Suprapubic skin (tissue), 4 donors: ENCODE measurements around the gene MUC5AC. TPM values are rescaled to one million over a fixed set of nuclear protein-coding genes. Genes with fewer than 3 reads are reported as not detected.
"Not testable (repeated sequence)": the region's sequence is repeated elsewhere in the genome, so short reads cannot be mapped to it uniquely, and the experiment has no call there.

Source experiments
- DNase-seq, 2 donors: peaks; one replicate each; pipeline ENCODE4 v3.0.0-alpha.2; 2019; ENCODE audit warnings: low spot score in 2 of 2
- H3K27ac ChIP-seq: fragments of 200-600 bp; sonication (generic); one replicate; pipeline ENCODE4 v1.5.1; 2019
- H3K27me3 ChIP-seq: fragments of 200-600 bp; sonication (generic); one replicate; pipeline ENCODE4 v1.5.1; 2019
- H3K36me3 ChIP-seq: fragments of 200-600 bp; sonication (generic); one replicate; pipeline ENCODE4 v1.5.1; 2019
- H3K4me1 ChIP-seq: fragments of 200-600 bp; sonication (generic); one replicate; pipeline ENCODE4 v1.5.1; 2019
- H3K4me3 ChIP-seq: fragments of 200-600 bp; sonication (generic); one replicate; pipeline ENCODE4 v1.5.1; 2019; ENCODE audit warnings: mild to moderate bottlenecking
- H3K9me3 ChIP-seq: fragments of 200-600 bp; sonication (generic); one replicate; pipeline ENCODE4 v1.5.1; 2019
- EP300 ChIP-seq: sonication (generic); formaldehyde crosslinking; IDR thresholded peaks from one replicate; pipeline ENCODE4 v1.6.1; 2017; ENCODE audit warnings: antibody characterized with exemption
- POLR2A ChIP-seq, 2 donors: fragments of 450-650 bp; IDR thresholded peaks; one replicate each; pipeline ENCODE4 v1.6.1; 2017; ENCODE audit warnings: antibody characterized with exemption in 2 of 2, mild to moderate bottlenecking in 2 of 2, moderate library complexity in 2 of 2
- POLR2AphosphoS5 ChIP-seq, 3 donors: sonication (generic); formaldehyde crosslinking; IDR thresholded peaks; one replicate each; pipeline ENCODE4 v1.6.1; 2017; ENCODE audit warnings: antibody characterized with exemption in 3 of 3
- WGBS: methylation state at CpG from one replicate; pipeline ENCODE4 v1.1.5; 2018; 5-methylcytosine and 5-hydroxymethylcytosine counted together
- total RNA-seq, 4 donors: library from RNA; depleted of rRNA; stranded (reverse); fragments of >200 nt; gene quantifications; one replicate each; pipeline ENCODE4 v1.1.0, GENCODE V29; 2016
- TF ChIP-seq, protein P1 (sequence below), 2 donors: fragments of 200-600 bp in 1 of 2; fragments of 450-650 bp in 1 of 2; sonication (generic) in 1 of 2; IDR thresholded peaks; one replicate each; pipeline ENCODE4 v1.5.1; 2016 to 2019; ENCODE audit warnings: antibody characterized with exemption in 2 of 2, mild to moderate bottlenecking in 1 of 2, moderate library complexity in 1 of 2

The MUC5AC gene
- total RNA-seq, 4 donors from 2014 or later, result not detected

- Histone ChIP-seq H3K4me1 (no peaks in the 10 kb centered on the region), H3K36me3 (no peaks in the 10 kb centered on the region), H3K27ac (no peak overlapping the region), H3K9me3 (no peaks in the 10 kb centered on the region), H3K4me3 (no peak overlapping the region), H3K27me3 (peaks cover 6% of the 10 kb centered on the region)
- TF ChIP-seq POLR2A (IDR thresholded peaks at IDR 0.05) (no peak), POLR2AphosphoS5 (IDR thresholded peaks at IDR 0.05) (no peak), EP300 (no peak)
- TF ChIP-seq, protein P1, sequence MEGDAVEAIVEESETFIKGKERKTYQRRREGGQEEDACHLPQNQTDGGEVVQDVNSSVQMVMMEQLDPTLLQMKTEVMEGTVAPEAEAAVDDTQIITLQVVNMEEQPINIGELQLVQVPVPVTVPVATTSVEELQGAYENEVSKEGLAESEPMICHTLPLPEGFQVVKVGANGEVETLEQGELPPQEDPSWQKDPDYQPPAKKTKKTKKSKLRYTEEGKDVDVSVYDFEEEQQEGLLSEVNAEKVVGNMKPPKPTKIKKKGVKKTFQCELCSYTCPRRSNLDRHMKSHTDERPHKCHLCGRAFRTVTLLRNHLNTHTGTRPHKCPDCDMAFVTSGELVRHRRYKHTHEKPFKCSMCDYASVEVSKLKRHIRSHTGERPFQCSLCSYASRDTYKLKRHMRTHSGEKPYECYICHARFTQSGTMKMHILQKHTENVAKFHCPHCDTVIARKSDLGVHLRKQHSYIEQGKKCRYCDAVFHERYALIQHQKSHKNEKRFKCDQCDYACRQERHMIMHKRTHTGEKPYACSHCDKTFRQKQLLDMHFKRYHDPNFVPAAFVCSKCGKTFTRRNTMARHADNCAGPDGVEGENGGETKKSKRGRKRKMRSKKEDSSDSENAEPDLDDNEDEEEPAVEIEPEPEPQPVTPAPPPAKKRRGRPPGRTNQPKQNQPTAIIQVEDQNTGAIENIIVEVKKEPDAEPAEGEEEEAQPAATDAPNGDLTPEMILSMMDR (IDR thresholded peaks at IDR 0.05), result no peak
- DNase-seq, result no peak
- 87% methylated on average over 20 of the region's 22 CpGs for WGBS
These were observed 14.4 kb downstream of the MUC5AC start for GRCh38 chr11:1171985-1172728.

DNA sequence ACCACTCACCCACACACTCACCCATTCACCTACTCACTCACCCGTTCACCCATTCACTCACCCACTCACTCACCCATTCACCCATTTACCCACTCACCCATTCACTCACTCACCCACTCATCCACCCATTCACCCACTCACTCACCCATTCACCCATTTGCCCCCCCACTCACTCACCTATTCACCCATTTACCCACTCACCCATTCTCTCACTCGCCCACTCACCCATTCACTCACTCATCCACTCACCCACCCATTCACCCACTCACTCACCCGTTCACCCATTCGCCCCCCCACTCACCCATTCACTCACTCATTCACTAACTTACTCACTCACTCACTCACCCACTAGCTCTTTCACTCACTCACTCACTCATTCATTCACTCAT, 15.0 kb downstream of the MUC5AC start:
- no peak for DNase-seq
- no peaks in the 10 kb centered on the region for H3K4me1 ChIP-seq
- 88% methylated on average over 4 of the region's 4 CpGs for WGBS
- no peak overlapping the region for H3K4me3 ChIP-seq
- peaks cover 6% of the 10 kb centered on the region for H3K27me3 ChIP-seq
- no peaks in the 10 kb centered on the region for H3K36me3 ChIP-seq
- no peak for TF ChIP-seq POLR2AphosphoS5 (IDR thresholded peaks at IDR 0.05)
- TF ChIP-seq, protein P1 (IDR thresholded peaks at IDR 0.05), result no peak
- TF ChIP-seq POLR2A (IDR thresholded peaks at IDR 0.05), result no peak
- no peak for TF ChIP-seq EP300
- no peaks in the 10 kb centered on the region for H3K9me3 ChIP-seq
- H3K27ac ChIP-seq, result no peak overlapping the region

GRCh38 chr11:1173396-1173795, 15.6 kb downstream of the MUC5AC start:
- H3K4me1 ChIP-seq, H3K36me3 ChIP-seq, H3K27ac ChIP-seq, H3K27me3 ChIP-seq, H3K9me3 ChIP-seq, H3K4me3 ChIP-seq, DNase-seq: not testable (repeated sequence)
- 94% methylated on average over 3 of the region's 3 CpGs for WGBS

- peaks cover 19% of the 10 kb centered on the region for H3K27me3 ChIP-seq
- no peak for DNase-seq
- no peak overlapping the region for H3K4me3 ChIP-seq
- H3K36me3 ChIP-seq, result no peaks in the 10 kb centered on the region
- H3K4me1 ChIP-seq, result no peaks in the 10 kb centered on the region
- 96% methylated on average over 3 of the region's 39 CpGs for WGBS
- H3K9me3 ChIP-seq, result no peaks in the 10 kb centered on the region
- TF ChIP-seq, protein P1 (IDR thresholded peaks at IDR 0.05), result no peak
- no peak for TF ChIP-seq POLR2AphosphoS5 (IDR thresholded peaks at IDR 0.05)
- no peak for TF ChIP-seq EP300
- no peak for TF ChIP-seq POLR2A (IDR thresholded peaks at IDR 0.05)
- no peak overlapping the region for H3K27ac ChIP-seq
These were observed 17.0 kb downstream of the MUC5AC start for GRCh38 chr11:1174441-1175370.

DNA sequence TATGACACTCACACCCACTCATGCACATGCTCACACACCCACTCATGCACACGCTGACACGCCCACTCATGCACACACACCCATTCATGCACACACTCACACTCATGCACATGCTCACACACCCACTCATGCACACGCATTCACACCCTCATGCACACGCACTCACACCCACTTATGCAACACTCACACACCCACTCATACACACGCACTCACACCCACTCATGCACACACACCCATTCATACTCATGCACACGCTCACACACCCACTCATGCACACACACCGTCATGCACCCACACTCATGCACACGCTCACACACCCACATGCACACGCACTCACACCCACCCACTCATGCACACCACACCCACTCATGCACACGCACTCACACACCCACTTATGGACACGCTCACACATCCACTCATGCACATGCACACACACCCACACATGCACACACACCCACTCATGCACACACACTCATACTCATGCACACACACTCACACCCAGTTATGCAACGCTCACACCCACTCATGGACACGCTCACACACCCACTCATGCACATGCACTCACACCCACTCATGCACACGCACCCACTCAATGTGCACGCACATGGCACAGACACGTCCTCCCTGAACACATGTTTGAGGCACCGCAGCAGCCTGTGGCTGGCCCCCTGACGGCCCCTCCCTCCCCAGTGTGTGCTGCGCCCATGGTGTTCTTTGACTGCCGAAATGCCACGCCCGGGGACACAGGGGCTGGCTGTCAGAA, 17.9 kb downstream of the MUC5AC start:
- H3K4me3 ChIP-seq, result no peak overlapping the region
- WGBS, result 83% methylated on average over 22 of the region's 22 CpGs
- no peaks in the 10 kb centered on the region for H3K9me3 ChIP-seq
- peaks cover 19% of the 10 kb centered on the region for H3K27me3 ChIP-seq
- TF ChIP-seq, protein P1 (IDR thresholded peaks at IDR 0.05), result no peak
- TF ChIP-seq EP300 (no peak), POLR2AphosphoS5 (IDR thresholded peaks at IDR 0.05) (no peak), POLR2A (IDR thresholded peaks at IDR 0.05) (no peak)
- H3K36me3 ChIP-seq, result no peaks in the 10 kb centered on the region
- no peak overlapping the region for H3K27ac ChIP-seq
- DNase-seq, result no peak
- H3K4me1 ChIP-seq, result no peaks in the 10 kb centered on the region
